Bronchial epithelial cell (primary cell): ENCODE data around the gene FLT3LG. TPM values are rescaled to one million over a fixed set of nuclear protein-coding genes. Genes with fewer than 3 reads are reported as not detected.

Experiments
- DNase-seq: peaks from one replicate; pipeline ENCODE4 v3.0.0-alpha.2; 2010; ENCODE audit warnings: low read depth
- FAIRE-seq: peaks from 2 replicates; lab custom pipeline; 2011; peaks lifted over from hg19 to GRCh38; lab: Jason Lieb, UNC
- H3K27me3 ChIP-seq: 2 replicates; pipeline ENCODE4 v1.5.1; 2011; ENCODE audit warnings: low read length; ENCODE audit not compliant: control insufficient read depth, insufficient read depth
- H3K36me3 ChIP-seq: 2 replicates; pipeline ENCODE4 v1.5.1; 2011; ENCODE audit warnings: low read length; ENCODE audit not compliant: control insufficient read depth, insufficient read depth
- H3K4me3 ChIP-seq: 2 replicates; pipeline ENCODE4 v1.5.1; 2011; ENCODE audit warnings: mild to moderate bottlenecking, low read depth, low read length, control low read depth
- total RNA-seq: library from RNA; depleted of rRNA; stranded (reverse); fragments of >200 nt; gene quantifications from 2 replicates; pipeline ENCODE4 v1.2.1, GENCODE V29; 2014
- TF ChIP-seq, protein P1 (sequence below): IDR thresholded peaks from 2 replicates; pipeline ENCODE4 v1.5.1; 2011; ENCODE audit warnings: mild to moderate bottlenecking, moderate library complexity, low read length, control low read depth, inconsistent platforms; ENCODE audit not compliant: insufficient read depth, severe bottlenecking

Gene FLT3LG
- total RNA-seq, 1 donor from 2014 or later, result not detected

DNA sequence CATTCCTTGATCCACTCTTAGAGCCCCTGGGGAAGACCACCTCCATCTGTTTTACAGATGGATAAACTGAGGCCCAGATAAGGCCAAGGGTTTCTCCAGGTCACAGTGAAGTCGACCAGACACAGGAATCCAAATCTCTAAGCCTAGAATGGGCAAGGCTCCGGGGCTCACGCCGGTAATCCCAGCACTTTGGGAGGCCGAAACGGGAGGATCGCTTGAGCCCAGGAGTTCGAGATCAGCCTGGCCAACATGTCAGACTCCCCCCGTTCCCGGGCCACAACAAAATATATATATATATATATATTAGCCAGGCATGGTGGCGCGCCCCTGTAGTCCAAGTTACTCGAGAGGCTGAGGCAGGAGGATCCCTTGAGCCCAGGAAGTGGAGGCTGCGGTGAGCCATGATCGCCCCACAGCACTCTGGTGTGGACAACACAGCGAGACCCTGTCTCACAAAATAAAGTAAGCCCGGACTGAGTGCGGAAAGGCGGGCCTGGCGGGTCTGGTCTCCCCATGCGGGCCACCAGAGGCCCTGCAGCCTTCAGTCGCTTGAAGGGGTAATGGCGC is 12.8 kb downstream of the FLT3LG start:
- Histone ChIP-seq H3K4me3 (peak overlapping the region; percentile 11), H3K27me3 (no peaks in the 10 kb centered on the region), H3K36me3 (peaks cover 29% of the 10 kb centered on the region)
- DNase-seq, result no peak
- TF ChIP-seq, protein P1, sequence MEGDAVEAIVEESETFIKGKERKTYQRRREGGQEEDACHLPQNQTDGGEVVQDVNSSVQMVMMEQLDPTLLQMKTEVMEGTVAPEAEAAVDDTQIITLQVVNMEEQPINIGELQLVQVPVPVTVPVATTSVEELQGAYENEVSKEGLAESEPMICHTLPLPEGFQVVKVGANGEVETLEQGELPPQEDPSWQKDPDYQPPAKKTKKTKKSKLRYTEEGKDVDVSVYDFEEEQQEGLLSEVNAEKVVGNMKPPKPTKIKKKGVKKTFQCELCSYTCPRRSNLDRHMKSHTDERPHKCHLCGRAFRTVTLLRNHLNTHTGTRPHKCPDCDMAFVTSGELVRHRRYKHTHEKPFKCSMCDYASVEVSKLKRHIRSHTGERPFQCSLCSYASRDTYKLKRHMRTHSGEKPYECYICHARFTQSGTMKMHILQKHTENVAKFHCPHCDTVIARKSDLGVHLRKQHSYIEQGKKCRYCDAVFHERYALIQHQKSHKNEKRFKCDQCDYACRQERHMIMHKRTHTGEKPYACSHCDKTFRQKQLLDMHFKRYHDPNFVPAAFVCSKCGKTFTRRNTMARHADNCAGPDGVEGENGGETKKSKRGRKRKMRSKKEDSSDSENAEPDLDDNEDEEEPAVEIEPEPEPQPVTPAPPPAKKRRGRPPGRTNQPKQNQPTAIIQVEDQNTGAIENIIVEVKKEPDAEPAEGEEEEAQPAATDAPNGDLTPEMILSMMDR, result peak; percentile 7
- FAIRE-seq, result no peak

DNA sequence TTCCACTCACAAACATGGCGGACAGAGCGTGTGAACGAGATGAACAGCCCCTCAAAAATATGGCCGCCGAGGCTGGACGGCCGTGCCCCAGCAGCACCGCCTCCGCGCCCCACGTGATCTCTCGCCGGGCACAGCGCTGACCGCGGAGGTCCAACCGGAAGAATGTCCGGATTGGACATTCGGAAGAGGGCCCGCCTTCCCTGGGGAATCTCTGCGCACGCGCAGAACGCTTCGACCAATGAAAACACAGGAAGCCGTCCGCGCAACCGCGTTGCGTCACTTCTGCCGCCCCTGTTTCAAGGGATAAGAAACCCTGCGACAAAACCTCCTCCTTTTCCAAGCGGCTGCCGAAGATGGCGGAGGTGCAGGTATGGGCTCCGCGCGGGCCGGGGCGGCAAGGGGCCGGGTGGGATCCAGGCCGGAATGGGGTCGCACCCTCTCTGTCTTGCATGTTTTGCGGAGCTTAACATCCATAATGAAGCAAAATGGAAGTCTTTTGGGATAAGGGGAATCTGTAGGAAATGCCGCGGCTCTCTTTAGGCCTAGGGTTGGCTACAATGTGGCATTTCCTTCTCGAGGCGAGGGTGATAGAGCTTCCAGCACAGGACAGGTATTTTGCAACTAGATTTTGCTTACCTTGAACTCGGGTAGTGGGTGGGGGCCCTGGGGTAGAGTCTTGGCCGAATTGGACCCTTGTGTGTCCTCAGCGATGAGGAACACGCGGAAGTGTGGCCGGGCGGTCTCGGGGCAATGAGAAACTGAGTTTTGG is 13.4 kb downstream of the FLT3LG start, which contains the start of gene RPL13A:
RPL13A (plus strand) TSS at position 332 of the 769 bp plus-strand sequence; CDS start at position 354, 22 bp downstream.
- FAIRE-seq, result no peak
- H3K4me3 ChIP-seq, result peak within 1 kb of the TSS; percentile 87
- TF ChIP-seq, protein P1, result no peak
- peak; percentile 97 for DNase-seq
- peaks cover 29% of the 10 kb centered on the region for H3K36me3 ChIP-seq
- H3K27me3 ChIP-seq, result no peaks in the 10 kb centered on the region

DNA sequence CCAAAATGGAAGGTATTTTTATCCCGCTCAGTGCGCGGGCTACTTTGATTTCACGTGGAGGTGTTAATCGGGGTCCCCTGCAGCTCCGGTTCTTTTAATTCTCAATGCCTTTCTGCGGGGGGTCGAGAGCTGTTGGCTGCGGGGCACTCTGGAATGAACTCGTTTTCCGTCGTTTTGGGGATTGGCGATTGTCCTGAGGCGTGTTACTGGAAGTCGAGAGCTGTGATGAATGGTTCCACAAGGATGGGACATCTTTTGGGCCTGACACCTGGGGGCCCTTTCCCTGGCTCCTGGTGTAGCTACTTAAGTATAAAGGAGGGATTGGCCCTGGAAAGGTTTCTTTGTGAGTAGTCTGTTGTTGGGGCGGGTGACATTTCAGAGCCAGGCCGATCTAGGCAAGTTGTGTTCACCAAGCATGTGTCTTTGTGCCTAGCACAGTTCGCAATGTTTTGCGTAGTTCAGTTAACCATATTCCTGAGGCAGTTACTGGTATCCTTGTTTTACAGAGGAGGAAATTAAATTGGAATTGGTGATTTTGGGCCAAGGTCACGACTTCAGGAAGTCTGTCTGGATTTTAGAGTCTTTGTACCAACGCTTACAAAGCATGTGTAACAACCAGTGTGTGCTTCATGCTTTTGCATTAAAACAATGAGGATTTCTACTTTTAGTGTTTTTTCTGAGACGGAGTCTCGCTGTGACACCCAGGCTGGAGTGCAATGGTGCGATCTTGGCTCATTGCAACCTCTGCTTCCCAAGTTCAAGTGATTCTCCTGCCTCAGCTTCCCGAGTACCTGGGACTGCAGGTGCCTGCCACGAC is 14.2 kb downstream of the FLT3LG start:
- peak overlapping the region; percentile 87 for H3K4me3 ChIP-seq
- TF ChIP-seq, protein P1, result no peak
- peaks cover 29% of the 10 kb centered on the region for H3K36me3 ChIP-seq
- H3K27me3 ChIP-seq, result no peaks in the 10 kb centered on the region
- FAIRE-seq, result no peak
- DNase-seq, result no peak

DNA sequence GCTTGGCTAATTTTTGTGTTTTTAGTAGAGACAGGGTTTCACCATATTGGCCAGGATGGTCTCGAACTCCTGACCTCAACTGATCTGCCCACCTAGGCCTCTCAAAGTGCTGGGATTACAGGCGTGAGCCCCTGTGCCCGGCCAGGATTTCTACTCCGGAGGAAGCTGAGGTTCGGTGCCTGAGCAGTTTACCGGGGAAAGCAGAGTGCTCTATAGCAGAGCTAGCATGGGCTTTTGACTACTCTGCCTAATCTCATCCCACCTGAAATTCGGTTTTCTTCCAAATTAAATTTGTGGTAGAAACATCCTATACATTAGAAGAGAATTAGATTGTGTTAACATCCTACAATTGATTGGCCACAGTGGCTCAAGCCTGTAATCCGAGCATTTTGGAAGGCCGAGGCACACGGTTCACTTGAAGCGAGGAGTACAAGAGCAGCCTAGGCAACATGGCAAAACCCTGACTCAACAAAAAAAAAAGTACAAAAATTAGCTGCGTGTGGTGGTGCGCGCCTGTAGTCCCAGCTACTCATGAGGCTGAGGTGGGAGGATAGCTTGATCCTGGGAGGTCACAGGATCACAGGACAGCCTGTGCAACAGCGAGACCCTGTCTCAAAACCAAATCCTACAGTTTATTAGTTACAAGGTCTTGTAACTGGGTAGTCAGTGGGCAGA is 15.0 kb downstream of the FLT3LG start:
- peaks cover 29% of the 10 kb centered on the region for H3K36me3 ChIP-seq
- no peaks in the 10 kb centered on the region for H3K27me3 ChIP-seq
- FAIRE-seq, result no peak

DNA sequence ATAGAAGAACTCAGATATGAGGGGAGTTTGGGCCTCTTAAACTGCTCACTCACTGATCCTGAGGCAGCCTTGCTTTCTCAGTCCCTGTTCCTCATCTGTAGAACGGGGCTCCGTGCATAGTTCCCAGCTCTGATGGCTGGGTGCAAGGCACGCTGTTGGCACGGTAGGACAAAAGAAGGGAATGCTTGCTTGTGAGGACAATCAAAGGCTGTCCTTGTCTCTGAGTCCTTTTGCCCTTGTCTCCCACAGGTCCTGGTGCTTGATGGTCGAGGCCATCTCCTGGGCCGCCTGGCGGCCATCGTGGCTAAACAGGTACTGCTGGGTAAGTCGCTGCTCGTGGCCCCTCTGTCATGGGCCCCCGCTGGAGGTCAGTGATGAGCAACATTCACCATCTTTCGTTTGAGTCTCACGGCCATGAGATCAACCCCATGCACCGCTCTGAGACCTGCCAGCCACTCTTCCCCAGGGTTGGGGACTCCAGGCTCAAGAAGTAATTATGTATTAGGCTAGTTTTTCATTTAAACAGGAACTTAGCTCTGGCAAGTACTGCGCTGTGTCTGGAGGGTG is 15.7 kb downstream of the FLT3LG start:
- Histone ChIP-seq H3K36me3 (peaks cover 29% of the 10 kb centered on the region), H3K27me3 (no peaks in the 10 kb centered on the region), H3K4me3 (no peak overlapping the region)
- DNase-seq, result no peak
- TF ChIP-seq, protein P1, result no peak
- FAIRE-seq, result no peak

More for the DNA sequence above, 15.0 kb downstream of the FLT3LG start:
- no peak for DNase-seq
- H3K4me3 ChIP-seq, result peak overlapping the region; percentile 87
- TF ChIP-seq, protein P1, result no peak
